Measurements from ENCODE around the gene BNIP5.

DNA sequence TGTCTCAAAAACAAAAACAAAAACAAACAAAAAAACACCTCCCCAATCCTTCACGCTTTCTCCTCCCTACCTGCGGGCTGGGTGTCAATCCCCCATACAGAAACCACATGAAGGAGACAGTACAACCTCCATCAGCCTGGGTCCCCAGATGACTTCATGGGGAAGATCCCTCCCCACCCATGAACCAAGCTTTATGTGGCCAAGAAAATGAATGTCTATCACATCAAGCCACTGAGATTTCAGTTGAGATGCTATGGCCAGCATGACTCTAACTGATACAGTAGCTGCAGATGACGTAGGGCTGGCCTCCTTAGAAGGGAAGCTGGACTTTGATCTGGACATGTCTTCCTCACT, 21.2 kb upstream of the BNIP5 start:
- TF ChIP-seq, protein P1, sequence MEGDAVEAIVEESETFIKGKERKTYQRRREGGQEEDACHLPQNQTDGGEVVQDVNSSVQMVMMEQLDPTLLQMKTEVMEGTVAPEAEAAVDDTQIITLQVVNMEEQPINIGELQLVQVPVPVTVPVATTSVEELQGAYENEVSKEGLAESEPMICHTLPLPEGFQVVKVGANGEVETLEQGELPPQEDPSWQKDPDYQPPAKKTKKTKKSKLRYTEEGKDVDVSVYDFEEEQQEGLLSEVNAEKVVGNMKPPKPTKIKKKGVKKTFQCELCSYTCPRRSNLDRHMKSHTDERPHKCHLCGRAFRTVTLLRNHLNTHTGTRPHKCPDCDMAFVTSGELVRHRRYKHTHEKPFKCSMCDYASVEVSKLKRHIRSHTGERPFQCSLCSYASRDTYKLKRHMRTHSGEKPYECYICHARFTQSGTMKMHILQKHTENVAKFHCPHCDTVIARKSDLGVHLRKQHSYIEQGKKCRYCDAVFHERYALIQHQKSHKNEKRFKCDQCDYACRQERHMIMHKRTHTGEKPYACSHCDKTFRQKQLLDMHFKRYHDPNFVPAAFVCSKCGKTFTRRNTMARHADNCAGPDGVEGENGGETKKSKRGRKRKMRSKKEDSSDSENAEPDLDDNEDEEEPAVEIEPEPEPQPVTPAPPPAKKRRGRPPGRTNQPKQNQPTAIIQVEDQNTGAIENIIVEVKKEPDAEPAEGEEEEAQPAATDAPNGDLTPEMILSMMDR (IDR thresholded peaks at IDR 0.05), result no peak
- no peak for TF ChIP-seq POLR2A (IDR thresholded peaks at IDR 0.05)

All from testis (tissue), 2 donors.